Coronary artery (tissue), 2 donors: ENCODE results near the gene SSU72.
A peak's percentile ranks its signal among the peaks of the same experiment; 100 is the strongest.

Source experiments
- DNase-seq: peaks from one replicate; pipeline ENCODE4 v3.0.0-alpha.2; 2017; ENCODE audit warnings: low spot score
- H3K27ac ChIP-seq, 2 donors: fragments of 200-600 bp; sonication (generic); one replicate each; pipeline ENCODE4 v1.5.1; 2016 to 2019
- H3K4me3 ChIP-seq: fragments of 200-600 bp; sonication (generic); 2 replicates; pipeline ENCODE4 v1.5.1; 2016; ENCODE audit warnings: mild to moderate bottlenecking, moderate library complexity
- CTCF ChIP-seq: fragments of 200-600 bp; sonication (generic); IDR thresholded peaks from one replicate; pipeline ENCODE4 v1.5.1; 2019; ENCODE audit warnings: antibody characterized with exemption

SSU72 gene

GRCh38 chr1:1620433-1621139 is 45.9 kb upstream of the SSU72 start:
- Histone ChIP-seq H3K27ac (no peak overlapping the region), H3K4me3 (no peak overlapping the region)
- DNase-seq: no peak
- TF ChIP-seq CTCF: no peak

- no peak overlapping the region for H3K4me3 ChIP-seq
- no peak overlapping the region for H3K27ac ChIP-seq
- no peak for DNase-seq
- TF ChIP-seq CTCF: no peak
These were observed 45.3 kb upstream of the SSU72 start for GRCh38 chr1:1619917-1620361.

- Histone ChIP-seq H3K4me3 (no peak overlapping the region), H3K27ac (no peak overlapping the region)
- no peak for TF ChIP-seq CTCF
- DNase-seq: no peak
These were observed 43.9 kb upstream of the SSU72 start for GRCh38 chr1:1618396-1619068.

- TF ChIP-seq CTCF: no peak
- DNase-seq: no peak
- no peak overlapping the region for H3K4me3 ChIP-seq
- no peak overlapping the region for H3K27ac ChIP-seq
These were observed 43.3 kb upstream of the SSU72 start for GRCh38 chr1:1617925-1618324.

- no peak for TF ChIP-seq CTCF
- H3K27ac ChIP-seq: no peak overlapping the region
- H3K4me3 ChIP-seq: no peak overlapping the region
- no peak for DNase-seq
These were observed 42.9 kb upstream of the SSU72 start for GRCh38 chr1:1617516-1617915.

- no peak overlapping the region for H3K27ac ChIP-seq
- no peak for DNase-seq
- peak overlapping the region; percentile 97 for H3K4me3 ChIP-seq
- no peak for TF ChIP-seq CTCF
These were observed 42.2 kb upstream of the SSU72 start for GRCh38 chr1:1616838-1617237.
